SK-N-SH (cell line): Measurements from ENCODE around the gene OR52E5. TPM values are rescaled to one million over a fixed set of nuclear protein-coding genes. Genes with fewer than 3 reads are reported as not detected.

Source experiments
- CTCF ChIA-PET: fragments of 300-600, 350-600 bp; formaldehyde crosslinking; extraction: SDS; loops from one replicate; lab custom pipeline; 2021; lab: Yijun Ruan, JAX
- POLR2A ChIA-PET: fragments of 350-600 bp; sonication (Branson Sonifier 250); formaldehyde crosslinking; extraction: SDS; loops from one replicate; lab custom pipeline; 2020; ENCODE audit warnings: antibody characterized with exemption, inconsistent platforms; lab: Yijun Ruan, JAX
- DNase-seq: peaks from one replicate; pipeline ENCODE4 v3.0.0; 2012
- H2AFZ ChIP-seq: fragments of 200-600 bp; sonication (generic); 2 replicates; pipeline ENCODE4 v1.8.1; 2016; ENCODE audit warnings: antibody characterized with exemption, mild to moderate bottlenecking, low read depth
- H3F3A ChIP-seq: fragments of 200-600 bp; sonication (generic); replicated peaks from 2 replicates; pipeline ENCODE3; 2016; ENCODE audit warnings: antibody characterized with exemption, mild to moderate bottlenecking; ENCODE audit not compliant: insufficient read depth
- H3K27ac ChIP-seq, 2 experiments: fragments of 200-500 bp in 1 of 2; fragments of 200-600 bp in 1 of 2; sonication (Bioruptor generic) in 1 of 2; sonication (generic), shearing (Covaris generic) in 1 of 2; 2 replicates each; pipeline versions ENCODE4 v1.5.1 to v1.6.1; 2014 to 2016; ENCODE audit warnings: low read depth in 2 of 2, inconsistent platforms in 1 of 2, low read length in 1 of 2, mild to moderate bottlenecking in 1 of 2, mixed read lengths in 1 of 2
- H3K27me3 ChIP-seq: fragments of 200-600 bp; sonication (generic), shearing (Covaris generic); 2 replicates; pipeline ENCODE4 v1.6.1; 2016; ENCODE audit warnings: mixed run types; ENCODE audit not compliant: insufficient read depth
- H3K36me3 ChIP-seq, 2 experiments: fragments of 200-500 bp in 1 of 2; fragments of 200-600 bp in 1 of 2; sonication (Bioruptor generic) in 1 of 2; sonication (generic) in 1 of 2; replicated peaks in 1 of 2; 2 replicates each; pipeline versions ENCODE3 to v1.5.1; 2014 to 2016; ENCODE audit warnings: low read length in 1 of 2, mild to moderate bottlenecking in 1 of 2; ENCODE audit not compliant: insufficient read depth in 2 of 2, control insufficient read depth in 1 of 2
- H3K4me1 ChIP-seq, 2 experiments: fragments of 200-500 bp in 1 of 2; fragments of 200-600 bp in 1 of 2; sonication (Bioruptor generic) in 1 of 2; sonication (generic), shearing (Covaris generic) in 1 of 2; 2 replicates each; pipeline versions ENCODE4 v1.5.1 to v1.6.1; 2014 to 2016; ENCODE audit warnings: low read depth in 1 of 2, low read length in 1 of 2, mixed run types in 1 of 2; ENCODE audit not compliant: insufficient read depth in 2 of 2, control insufficient read depth in 1 of 2
- H3K4me2 ChIP-seq: fragments of 200-600 bp; sonication (generic), shearing (Covaris generic); 2 replicates; pipeline ENCODE4 v1.6.1; 2017; ENCODE audit warnings: mixed run types
- H3K4me3 ChIP-seq, 2 experiments: fragments of 200-500 bp in 1 of 2; fragments of 200-600 bp in 1 of 2; sonication (Bioruptor generic) in 1 of 2; sonication (generic), shearing (Covaris generic) in 1 of 2; 2 replicates each; pipeline versions ENCODE4 v1.5.1 to v1.8.1; 2014 to 2016; ENCODE audit warnings: low read depth in 2 of 2, inconsistent platforms in 1 of 2, low read length in 1 of 2, mild to moderate bottlenecking in 1 of 2, mixed read lengths in 1 of 2, moderate library complexity in 1 of 2
- H3K79me2 ChIP-seq: fragments of 200-600 bp; sonication (generic); 2 replicates; pipeline ENCODE4 v1.8.1; 2017; ENCODE audit warnings: mild to moderate bottlenecking; ENCODE audit not compliant: insufficient read depth
- H3K9ac ChIP-seq: fragments of 200-600 bp; sonication (generic); 2 replicates; pipeline ENCODE4 v1.6.1; 2017; ENCODE audit warnings: mixed run types
- H3K9me2 ChIP-seq: fragments of 200-600 bp; sonication (generic); 2 replicates; pipeline ENCODE4 v1.6.1; 2017; ENCODE audit warnings: mixed run types
- H3K9me3 ChIP-seq: fragments of 200-600 bp; sonication (generic); 2 replicates; pipeline ENCODE4 v1.6.1; 2017; ENCODE audit warnings: mixed run types, mild to moderate bottlenecking, moderate library complexity
- H4K20me1 ChIP-seq: fragments of 200-600 bp; sonication (generic); 2 replicates; pipeline ENCODE4 v1.6.1; 2017; ENCODE audit warnings: mild to moderate bottlenecking, mixed run types; ENCODE audit not compliant: insufficient read depth
- CHD2 ChIP-seq: fragments of 150-350 bp; IDR thresholded peaks from 2 replicates; pipeline ENCODE4 v1.6.1; 2018; ENCODE audit warnings: low read length; ENCODE audit not compliant: partially characterized antibody
- CTCF ChIP-seq: fragments of 200-600 bp; sonication (generic); IDR thresholded peaks from 2 replicates; pipeline ENCODE4 v1.6.1; 2017; ENCODE audit warnings: antibody characterized with exemption, mild to moderate bottlenecking, moderate library complexity
- EP300 ChIP-seq, 2 experiments: IDR thresholded peaks; 2 replicates each; pipeline versions ENCODE4 v1.4.0 to v1.6.1; 2012; ENCODE audit warnings: borderline replicate concordance in 1 of 2, low read depth in 1 of 2, low read length in 1 of 2
- EZH2phosphoT487 ChIP-seq: fragments of 200-600 bp; sonication (generic); IDR thresholded peaks from 2 replicates; pipeline ENCODE4 v1.6.1; 2017; ENCODE audit warnings: low read depth, mixed run types, mild to moderate bottlenecking, antibody characterized with exemption, moderate library complexity, borderline replicate concordance
- GABPA ChIP-seq: IDR thresholded peaks from 2 replicates; pipeline ENCODE4 v1.4.0; 2012; ENCODE audit warnings: low read depth, mild to moderate bottlenecking
- GATA2 ChIP-seq: sonication (generic); formaldehyde crosslinking; IDR thresholded peaks from 2 replicates; pipeline ENCODE4 v1.5.0; 2020; ENCODE audit warnings: mild to moderate bottlenecking, missing genetic modification reagents
- JUND ChIP-seq: IDR thresholded peaks from 2 replicates; pipeline ENCODE4 v1.4.0; 2012
- MAX ChIP-seq: IDR thresholded peaks from 2 replicates; pipeline ENCODE4 v1.4.0; 2012; ENCODE audit warnings: low read depth
- MEF2A ChIP-seq: IDR thresholded peaks from 2 replicates; pipeline ENCODE4 v1.4.0; 2012; ENCODE audit warnings: low read depth, borderline replicate concordance
- MXI1 ChIP-seq: IDR thresholded peaks from 2 replicates; pipeline ENCODE4 v1.6.1; 2012; ENCODE audit warnings: mild to moderate bottlenecking, low read depth, low read length, improper control_type of control experiment
- NFIC ChIP-seq: IDR thresholded peaks from 2 replicates; pipeline ENCODE4 v1.4.0; 2012; ENCODE audit warnings: borderline replicate concordance
- PBX3 ChIP-seq: IDR thresholded peaks from 2 replicates; pipeline ENCODE4; 2012
- POLR2AphosphoS5 ChIP-seq: IDR thresholded peaks from 2 replicates; pipeline ENCODE4 v1.6.1; 2012; ENCODE audit warnings: low read depth, low read length
- RAD21 ChIP-seq: IDR thresholded peaks from 2 replicates; pipeline ENCODE4 v1.6.1; 2012; ENCODE audit warnings: mild to moderate bottlenecking, low read length
- RCOR1 ChIP-seq: fragments of 150-350 bp; IDR thresholded peaks from 2 replicates; pipeline ENCODE4 v1.6.1; 2017; ENCODE audit warnings: antibody characterized with exemption, low read length
- RXRA ChIP-seq: IDR thresholded peaks from 2 replicates; pipeline ENCODE4 v1.4.0; 2012; ENCODE audit warnings: low read depth, mild to moderate bottlenecking, borderline replicate concordance
- TAF1 ChIP-seq: IDR thresholded peaks from 2 replicates; pipeline ENCODE4 v1.6.1; 2012; ENCODE audit warnings: low read depth, mild to moderate bottlenecking, low read length, moderate library complexity, borderline replicate concordance
- TEAD4 ChIP-seq: IDR thresholded peaks from 2 replicates; pipeline ENCODE4 v1.4.0; 2012; ENCODE audit warnings: mild to moderate bottlenecking, borderline replicate concordance; ENCODE audit not compliant: insufficient read depth
- USF1 ChIP-seq: IDR thresholded peaks from 2 replicates; pipeline ENCODE4 v1.4.0; 2012; ENCODE audit warnings: low read depth, borderline replicate concordance
- USF2 ChIP-seq: fragments of 150-350 bp; IDR thresholded peaks from 2 replicates; pipeline ENCODE4 v1.6.1; 2017; ENCODE audit warnings: antibody characterized with exemption, low read length, low read depth, borderline replicate concordance
- ZBTB33 ChIP-seq: IDR thresholded peaks from 2 replicates; pipeline ENCODE4 v1.4.0; 2012; ENCODE audit warnings: low read depth, borderline replicate concordance
- WGBS: methylation state at CpG from one replicate; pipeline ENCODE4 v1.1.6; 2017; ENCODE audit warnings: low lambda C conversion rate; 5-methylcytosine and 5-hydroxymethylcytosine counted together
- polyA plus RNA-seq, 3 experiments: library from polyadenylated mRNA; depleted of rRNA; stranded (reverse); fragments of >200 nt; gene quantifications; 2 replicates each; pipeline ENCODE4 v1.2.3, GENCODE V29; 2012

OR52E5 gene
- polyA plus RNA-seq, 1 of the 3 experiments (the other 2 are of a cell fraction): not detected

GRCh38 chr11:5940748-5941147 lies 47.7 kb downstream of the OR52E5 start:
- Histone ChIP-seq H3K27me3 (peaks cover 5% of the 10 kb centered on the region; the same call in 1 of the 2 replicates), H3K79me2 (no peaks in the 10 kb centered on the region), H3K36me3 (no peaks in the 10 kb centered on the region), H4K20me1 (no peaks in the 10 kb centered on the region), H3K9me3 (no peaks in the 10 kb centered on the region), H3F3A (no peaks in the 10 kb centered on the region), H3K9ac (no peak overlapping the region), H3K4me3 (no peak overlapping the region), H3K4me1 (no peaks in the 10 kb centered on the region), H2AFZ (no peak overlapping the region), H3K27ac (no peak overlapping the region), H3K4me2 (no peak overlapping the region), H3K9me2 (no peaks in the 10 kb centered on the region)
- ChIA-PET CTCF (no interaction called here), POLR2A (no interaction called here)
- DNase-seq: no peak
- TF ChIP-seq GABPA (no peak), POLR2AphosphoS5 (no peak), MXI1 (no peak), CHD2 (no peak), MEF2A (no peak), EP300 (IDR thresholded peaks at IDR 0.05; ENCODE audit: borderline replicate concordance in 1 of 2, low read depth in 1 of 2, low read length in 1 of 2) (no peak), TEAD4 (no peak), JUND (no peak), EZH2phosphoT487 (no peak), MAX (no peak), USF2 (no peak), TAF1 (no peak), PBX3 (no peak), RCOR1 (no peak), NFIC (no peak), GATA2 (no peak), RXRA (no peak)
- 5% methylated on average over 2 of the region's 2 CpGs for WGBS

GRCh38 chr11:5941951-5942350 lies 48.9 kb downstream of the OR52E5 start, which contains the start of gene OR56A3:
Gene OR56A3, plus strand, starts transcription at chr11:5942251. Its CDS starts 5,096 bp downstream, at chr11:5947347.
- peaks cover 5% of the 10 kb centered on the region; the same call in 1 of the 2 replicates for H3K27me3 ChIP-seq
- H3K79me2 ChIP-seq: no peaks in the 10 kb centered on the region
- no peaks in the 10 kb centered on the region for H3K36me3 ChIP-seq
- H3K9me3 ChIP-seq: no peaks in the 10 kb centered on the region
- no peaks in the 10 kb centered on the region for H4K20me1 ChIP-seq
- WGBS: 5% methylated on average over 3 of the region's 3 CpGs
- no peak within 1 kb of the TSS for H3K27ac ChIP-seq
- no peak within 1 kb of the TSS for H2AFZ ChIP-seq
- POLR2A ChIA-PET: interaction anchor here (0.6 kb wide), 1 partner anchor 9 kb away, joined by 3 read pairs; no protein-coding TSS in a partner anchor
- no peak within 1 kb of the TSS for H3K4me3 ChIP-seq
- no peak within 1 kb of the TSS for H3K9ac ChIP-seq
- no peaks in the 10 kb centered on the region for H3F3A ChIP-seq
- H3K4me2 ChIP-seq: no peak within 1 kb of the TSS
- H3K4me1 ChIP-seq: no peaks in the 10 kb centered on the region
- no peak for DNase-seq
- H3K9me2 ChIP-seq: no peaks in the 10 kb centered on the region
- CTCF ChIA-PET: no interaction called here
- TF ChIP-seq USF2: no peak
- no peak for TF ChIP-seq RAD21
- TF ChIP-seq USF1: no peak
- TF ChIP-seq CTCF: no peak
- TF ChIP-seq ZBTB33: no peak
- no peak for TF ChIP-seq MEF2A
- TF ChIP-seq GABPA: no peak
- TF ChIP-seq CHD2: no peak
